GM21528 (cell line): ENCODE measurements around the gene DDA1.

ENCODE experiments used
- ATAC-seq: cut with Tn5 transposase; IDR thresholded peaks from one replicate; pipeline ENCODE4 v1.9.1; 2021; ENCODE audit warnings: mild to moderate bottlenecking, moderate library complexity; ENCODE audit not compliant: unreplicated experiment, low FRiP score

DDA1 gene

DNA sequence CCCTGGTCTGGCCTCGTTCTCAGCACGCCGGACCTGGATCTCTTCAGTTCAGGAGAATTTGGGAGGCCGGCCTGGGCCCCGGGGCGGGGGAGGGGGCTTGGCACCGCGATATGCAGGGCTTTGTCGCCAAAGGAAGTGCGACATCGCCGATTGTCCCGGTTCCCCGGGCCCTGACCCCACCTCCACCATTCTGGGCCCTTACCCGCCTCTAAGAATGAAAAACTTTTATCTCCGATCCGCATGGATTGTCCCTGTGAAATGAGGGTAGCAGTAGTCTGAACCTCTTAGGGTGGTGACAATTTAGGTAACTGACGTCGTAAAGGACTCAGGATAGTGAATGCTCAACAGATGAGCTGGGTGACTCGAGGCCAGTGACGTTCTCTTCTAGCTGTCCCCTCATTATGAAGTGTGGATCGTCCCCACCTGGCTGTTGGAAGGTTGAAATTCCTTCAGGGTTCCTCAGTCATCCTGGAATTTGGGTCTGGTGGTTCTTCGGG lies 650 bp downstream of the DDA1 start:
- no peak for ATAC-seq

DNA sequence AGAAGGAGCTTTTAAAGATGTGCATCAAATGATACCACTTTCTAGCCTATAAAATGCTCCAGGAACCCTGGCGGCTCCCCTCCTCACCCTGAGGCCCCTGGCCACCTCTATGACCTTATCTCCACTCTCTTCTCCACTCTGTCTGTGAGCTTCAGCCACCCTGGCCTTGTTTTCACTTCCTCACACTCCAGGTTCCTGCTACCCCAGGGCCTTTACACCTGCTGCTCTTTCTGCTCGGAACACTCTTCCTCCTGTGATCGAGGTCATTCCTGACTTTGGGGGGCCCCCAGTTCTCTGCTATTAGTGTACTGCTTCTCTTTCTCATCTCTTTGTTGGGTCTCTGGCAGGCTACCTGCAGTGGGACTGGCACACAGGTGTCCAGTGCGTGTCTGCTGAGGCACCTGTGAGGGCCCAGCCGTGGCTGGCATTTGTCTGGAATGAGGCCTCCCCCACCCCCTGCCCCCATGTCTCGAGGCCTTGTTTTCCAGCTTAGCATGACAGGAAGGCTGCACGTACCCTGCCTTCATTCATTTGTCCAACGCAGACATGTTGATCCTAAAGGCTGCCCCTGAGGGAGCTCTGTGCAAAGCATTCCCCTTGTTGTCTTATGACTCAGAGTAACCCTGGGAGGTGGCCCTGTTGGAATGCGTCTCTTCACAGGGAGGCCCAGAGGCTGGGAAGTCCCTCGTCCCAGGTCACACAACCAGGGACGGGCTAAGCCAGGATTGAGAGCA lies 2.3 kb downstream of the DDA1 start:
- no peak for ATAC-seq

DNA sequence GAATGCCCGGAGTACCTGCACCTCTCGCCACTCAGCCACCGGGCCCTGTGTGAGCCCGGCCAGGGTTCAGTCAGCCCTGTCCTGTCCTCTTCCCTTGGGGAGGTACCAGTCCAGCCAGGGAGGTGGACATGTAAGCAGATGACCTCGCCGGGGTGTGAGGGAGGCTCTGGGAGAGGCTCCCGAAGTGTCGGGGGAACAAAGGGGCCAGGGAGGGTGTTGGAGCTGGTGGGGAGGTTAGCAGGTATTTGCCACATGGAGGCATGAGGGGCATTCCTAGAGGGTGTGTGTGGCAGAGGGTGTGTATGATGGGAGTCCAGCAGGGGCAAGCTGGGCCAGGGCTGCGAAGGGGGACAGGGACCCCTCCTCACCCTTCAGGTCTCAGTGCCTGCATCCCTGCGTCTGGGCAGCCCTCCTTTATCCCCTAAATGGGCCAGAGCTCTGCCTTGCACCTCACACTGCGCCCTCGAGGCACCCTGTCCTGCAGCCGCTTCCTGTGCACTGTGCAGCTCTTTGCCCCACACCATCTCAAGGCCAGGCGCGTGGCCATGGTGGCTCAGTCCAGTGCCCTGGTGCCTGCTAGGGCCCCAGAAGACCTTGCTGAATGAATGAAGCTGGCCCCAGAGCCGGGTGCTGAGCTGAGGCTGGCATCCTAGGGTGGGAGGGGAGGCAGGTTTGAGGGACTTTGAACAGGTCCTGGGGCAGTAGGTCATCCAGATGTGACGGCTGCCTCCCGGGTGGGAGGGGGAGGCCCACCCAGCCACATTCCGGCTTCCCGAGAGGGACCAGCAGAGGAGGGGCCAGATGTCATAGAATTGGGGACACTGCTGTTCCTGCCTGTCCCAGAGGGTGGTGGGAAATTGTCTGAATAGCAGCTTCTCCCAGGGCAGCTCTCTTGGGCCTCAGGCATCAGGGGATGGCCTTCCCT lies 3.1 kb downstream of the DDA1 start:
- no peak for ATAC-seq

DNA sequence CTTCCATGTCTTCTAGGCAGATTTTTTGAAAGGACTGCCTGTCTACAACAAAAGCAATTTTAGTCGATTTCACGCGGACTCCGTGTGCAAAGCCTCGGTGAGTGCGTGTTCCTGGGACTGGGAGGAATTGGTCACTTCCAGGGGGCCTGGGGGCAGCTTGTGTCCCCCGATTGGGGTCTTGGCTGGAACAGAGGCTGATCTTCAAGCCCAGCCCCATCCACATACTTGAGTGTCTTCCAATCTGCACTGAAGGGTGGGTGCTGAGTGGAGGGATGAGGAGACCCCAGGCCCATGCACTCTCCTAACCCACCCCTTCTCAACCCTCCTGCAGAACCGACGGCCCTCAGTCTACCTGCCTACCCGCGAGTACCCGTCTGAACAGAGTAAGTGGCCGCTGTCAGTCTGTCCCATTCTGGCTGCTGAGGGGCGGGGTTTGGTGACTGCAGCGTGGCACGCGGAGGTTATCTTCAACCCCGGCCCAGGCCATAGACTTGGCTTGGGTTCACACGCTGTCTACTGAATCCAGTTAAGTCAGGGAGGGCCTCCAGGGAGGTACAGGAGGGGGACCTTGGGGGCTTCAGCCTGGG lies 4.7 kb downstream of the DDA1 start:
- no peak for ATAC-seq

DNA sequence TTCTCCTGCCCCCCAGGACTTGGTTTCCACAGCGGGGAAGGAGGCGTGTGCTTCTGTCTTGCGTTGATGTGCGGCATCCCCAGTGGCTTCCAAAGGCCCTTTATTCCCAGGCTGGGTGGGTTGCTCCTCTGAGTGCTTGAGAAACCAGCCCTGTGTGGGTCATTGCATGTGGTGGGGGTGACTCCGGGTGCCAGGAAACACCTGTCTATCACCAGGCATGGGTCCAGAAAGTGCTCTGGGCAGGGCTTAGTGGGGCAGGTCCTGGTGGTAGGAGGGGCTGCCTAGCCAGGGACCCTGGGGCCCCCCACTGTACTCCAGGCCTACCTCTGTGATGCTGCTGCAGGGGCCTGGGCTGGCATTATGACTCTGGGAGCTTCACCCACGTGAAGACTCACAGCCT lies 9.6 kb downstream of the DDA1 start:
- ATAC-seq = no peak

DNA sequence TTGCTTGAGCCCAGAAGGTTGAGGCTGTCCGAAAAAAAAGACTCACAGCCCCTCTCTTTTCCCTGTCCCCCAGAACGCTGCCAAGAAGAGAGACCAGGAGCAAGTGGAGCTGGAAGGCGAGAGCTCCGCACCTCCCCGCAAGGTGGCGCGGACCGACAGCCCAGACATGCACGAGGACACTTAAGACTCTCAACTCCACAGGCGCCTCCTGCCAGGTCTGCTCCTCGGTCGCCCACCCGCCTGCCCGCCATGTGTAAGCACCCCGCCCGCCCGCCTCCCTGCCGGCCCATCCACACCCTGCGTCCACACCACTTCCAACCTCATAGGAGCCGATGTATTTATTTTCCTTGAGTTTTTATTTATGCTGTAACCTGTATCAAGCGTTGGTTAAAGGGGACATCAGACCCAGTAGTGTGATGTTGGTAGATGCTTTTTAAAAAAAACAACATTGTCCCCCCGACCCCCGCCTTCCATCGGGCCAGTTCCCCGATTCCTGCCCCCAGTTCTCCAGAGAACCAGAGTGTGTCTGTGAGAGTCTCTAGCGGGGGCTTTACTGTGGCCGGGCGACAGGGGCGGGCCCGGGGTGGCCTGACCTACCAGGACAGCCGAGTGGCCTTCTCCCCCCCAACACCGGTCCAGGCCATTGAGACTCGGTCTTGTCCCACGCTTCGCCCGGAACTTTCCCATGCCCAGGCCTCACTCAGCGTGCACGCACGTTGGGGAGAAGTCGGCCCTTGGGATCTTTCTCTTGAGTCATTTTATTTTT lies 10.3 kb downstream of the DDA1 start:
- ATAC-seq = no peak

DNA sequence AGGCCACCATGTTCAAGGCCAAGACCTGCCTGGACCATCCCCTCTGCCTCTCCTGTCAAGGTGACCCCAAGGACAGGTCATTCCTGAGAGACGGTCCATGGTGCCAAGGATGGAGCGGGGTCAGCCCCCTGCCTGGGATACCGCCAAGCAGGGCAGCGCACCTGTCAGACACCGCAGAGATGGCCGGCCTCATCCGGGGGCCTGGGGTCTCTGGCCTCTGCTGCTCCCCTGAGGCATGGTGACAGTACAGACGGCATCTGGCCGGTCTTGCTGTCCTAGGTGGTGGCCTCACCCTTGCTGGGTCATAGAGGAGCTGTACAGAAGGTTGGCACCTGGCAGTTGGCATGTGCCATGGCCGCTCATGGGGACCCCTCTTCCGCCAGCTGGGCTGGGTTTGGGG lies 11.1 kb downstream of the DDA1 start:
- ATAC-seq = no peak

DNA sequence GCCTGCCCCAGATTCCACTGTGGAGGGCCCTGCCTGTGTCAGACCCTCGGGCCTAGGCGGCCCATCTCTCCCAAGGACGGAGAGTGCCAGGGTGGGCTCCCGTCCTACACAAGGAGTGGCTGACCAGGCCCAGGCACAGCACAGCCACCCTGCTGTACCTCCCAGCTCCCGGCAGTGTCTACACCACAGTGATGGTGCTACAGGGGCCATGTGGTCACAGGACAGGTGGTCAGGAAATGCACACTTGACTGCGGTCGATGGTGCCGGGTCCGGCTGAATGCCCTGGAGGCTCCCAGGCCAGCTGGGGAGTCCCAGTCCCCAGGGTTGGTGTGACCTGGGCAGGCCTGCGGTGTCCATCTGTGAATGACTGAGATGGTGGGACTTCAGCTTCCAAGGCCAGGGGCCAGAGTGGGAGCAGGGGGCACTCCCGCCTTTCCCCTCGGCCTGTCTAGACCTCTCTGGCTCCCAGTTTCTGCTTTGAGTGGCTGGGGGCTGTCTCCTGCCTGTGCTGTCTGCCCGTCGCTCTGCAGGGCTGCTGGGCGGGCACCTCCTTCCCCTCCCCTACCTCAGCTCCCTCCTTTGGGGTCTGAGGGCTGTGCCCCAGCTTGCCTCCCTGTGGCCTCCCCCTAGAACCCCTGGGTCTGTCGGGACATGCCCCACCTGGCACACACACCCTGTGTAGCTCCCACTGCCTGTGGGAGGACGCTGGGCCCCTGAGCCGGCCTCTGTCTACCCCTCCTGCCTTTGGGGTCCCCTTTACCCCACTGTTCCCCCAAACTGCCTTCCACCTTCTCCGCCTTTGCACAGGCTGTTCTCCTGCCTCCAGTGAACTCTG lies 12.5 kb downstream of the DDA1 start:
- ATAC-seq = no peak

DNA sequence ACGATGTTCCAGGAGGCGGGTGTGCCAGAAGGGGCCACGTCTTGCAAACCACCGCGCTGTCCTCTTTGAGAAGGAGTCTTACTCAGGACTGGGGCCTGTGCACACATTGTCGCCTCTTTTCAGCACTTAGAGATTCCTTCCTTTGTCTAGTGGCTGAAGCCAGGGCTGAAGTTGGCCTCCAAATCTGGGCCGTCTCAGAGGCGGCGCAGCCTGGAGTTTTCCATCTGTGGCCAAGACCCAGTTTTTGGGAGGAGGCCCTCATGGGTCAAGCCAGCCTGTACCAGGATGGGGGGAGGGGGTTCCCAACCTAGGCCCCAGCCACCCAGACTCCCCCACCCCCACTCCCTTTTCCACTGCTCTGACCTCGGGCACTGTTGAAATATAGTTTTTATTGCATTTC lies 13.5 kb downstream of the DDA1 start:
- no peak for ATAC-seq

DNA sequence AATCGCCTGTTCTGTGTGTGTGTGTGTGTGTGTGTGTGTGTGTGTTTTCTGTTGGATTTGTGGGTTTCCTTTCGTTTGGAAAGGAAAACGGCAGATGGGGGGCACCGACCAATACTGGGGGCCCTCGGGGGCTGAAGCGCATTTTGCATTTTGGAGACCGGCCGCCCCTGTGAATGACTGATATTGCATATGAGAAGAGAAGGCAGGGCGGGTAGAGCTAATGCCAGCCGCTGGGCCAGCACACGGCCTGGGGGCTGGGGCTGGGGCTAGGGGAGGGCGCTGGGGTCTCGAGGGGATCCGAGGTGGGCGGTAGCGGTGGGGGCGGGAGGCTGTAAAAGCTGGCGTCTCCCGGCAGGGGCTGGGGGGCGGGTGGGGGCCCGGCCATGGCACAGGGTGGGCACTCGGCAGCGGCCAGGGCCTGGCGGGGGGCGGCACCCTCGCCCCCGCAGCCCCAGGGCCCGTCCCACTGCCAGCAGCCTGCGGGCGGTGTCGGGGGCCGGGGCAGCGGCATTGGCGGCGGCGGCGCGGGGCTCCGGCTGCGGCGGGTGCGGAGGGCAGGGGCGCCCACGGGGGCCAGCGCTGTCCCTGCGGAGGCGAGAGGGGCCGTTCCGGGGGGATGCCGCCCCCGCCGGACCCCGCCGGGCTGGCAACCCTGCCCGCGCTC lies 14.1 kb downstream of the DDA1 start:
- no peak for ATAC-seq

DNA sequence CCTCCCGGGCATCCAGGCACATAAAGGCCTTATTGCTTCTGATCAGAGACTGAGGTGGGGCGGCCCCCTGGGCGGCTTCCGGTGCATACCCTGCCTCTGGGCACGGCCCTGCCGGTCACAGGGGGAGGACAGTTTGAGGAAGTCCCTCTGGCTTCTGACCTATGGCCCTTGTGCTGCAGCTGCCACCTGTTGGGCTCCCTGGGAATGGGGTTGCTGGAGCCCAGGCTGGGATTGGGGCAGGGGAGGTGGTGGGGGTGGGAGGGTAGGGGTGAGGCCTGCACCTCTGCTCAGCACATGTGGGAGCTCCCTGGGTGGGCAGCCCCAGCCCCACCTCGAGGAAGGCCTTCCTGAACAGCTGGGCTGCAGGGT lies 14.6 kb downstream of the DDA1 start:
- ATAC-seq = no peak

DNA sequence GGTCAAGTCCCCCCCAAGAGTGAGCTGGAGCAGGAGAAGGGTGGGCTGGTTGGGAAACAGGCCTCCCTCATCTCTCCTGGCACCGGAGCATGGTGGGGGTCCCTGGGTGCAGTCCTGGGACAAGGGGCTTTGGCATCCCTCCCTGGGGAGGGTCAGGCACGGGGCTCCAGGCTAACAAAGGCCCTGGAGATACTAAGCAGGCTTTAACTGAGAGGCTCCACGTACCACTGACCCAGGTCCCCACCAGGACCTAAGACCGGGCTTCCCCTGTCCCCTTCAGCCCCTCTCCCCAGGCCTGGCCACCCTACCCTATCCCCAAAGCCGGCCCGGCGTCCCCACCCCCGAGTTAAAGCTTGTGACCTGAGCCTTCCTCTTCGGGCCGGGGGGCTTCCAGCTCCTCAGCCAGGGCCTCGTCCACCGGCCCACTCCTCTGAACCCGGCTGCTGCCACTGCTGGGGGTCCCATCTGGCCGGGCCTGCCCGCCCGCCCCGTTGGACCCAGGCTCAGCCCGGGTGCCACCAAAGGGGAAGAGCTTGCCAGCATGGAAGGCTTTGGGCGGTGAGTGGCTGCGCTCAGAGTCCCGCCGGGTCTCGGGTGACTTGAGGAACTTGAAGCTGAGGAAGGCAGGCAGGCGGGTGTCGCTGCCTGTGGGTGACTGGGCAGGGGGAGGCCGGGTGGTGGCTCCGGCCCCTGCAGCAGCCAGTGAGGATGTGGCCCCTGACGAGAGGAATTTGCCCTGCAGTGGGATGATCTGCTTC lies 15.2 kb downstream of the DDA1 start:
- no peak for ATAC-seq

DNA sequence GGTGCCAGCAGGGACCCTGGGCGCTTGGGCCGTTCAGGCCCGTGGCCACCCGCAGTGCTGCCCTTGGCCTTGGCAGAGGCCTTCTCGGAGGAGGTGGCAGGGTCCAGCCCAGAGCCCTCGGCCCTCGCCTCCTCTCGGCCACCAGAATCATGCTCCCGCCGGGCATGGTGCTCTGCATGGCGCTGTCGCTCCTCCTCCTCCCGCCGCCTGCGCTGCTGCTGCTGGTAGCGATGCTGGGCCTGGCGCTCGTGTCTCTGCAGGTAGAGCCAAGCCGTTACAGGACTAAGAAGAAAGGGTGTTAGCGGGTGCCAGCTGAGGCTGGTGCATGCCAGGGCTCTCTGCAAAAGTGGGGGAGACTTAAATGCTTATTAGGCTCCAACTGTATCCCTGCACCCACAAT lies 15.8 kb downstream of the DDA1 start:
- no peak for ATAC-seq

DNA sequence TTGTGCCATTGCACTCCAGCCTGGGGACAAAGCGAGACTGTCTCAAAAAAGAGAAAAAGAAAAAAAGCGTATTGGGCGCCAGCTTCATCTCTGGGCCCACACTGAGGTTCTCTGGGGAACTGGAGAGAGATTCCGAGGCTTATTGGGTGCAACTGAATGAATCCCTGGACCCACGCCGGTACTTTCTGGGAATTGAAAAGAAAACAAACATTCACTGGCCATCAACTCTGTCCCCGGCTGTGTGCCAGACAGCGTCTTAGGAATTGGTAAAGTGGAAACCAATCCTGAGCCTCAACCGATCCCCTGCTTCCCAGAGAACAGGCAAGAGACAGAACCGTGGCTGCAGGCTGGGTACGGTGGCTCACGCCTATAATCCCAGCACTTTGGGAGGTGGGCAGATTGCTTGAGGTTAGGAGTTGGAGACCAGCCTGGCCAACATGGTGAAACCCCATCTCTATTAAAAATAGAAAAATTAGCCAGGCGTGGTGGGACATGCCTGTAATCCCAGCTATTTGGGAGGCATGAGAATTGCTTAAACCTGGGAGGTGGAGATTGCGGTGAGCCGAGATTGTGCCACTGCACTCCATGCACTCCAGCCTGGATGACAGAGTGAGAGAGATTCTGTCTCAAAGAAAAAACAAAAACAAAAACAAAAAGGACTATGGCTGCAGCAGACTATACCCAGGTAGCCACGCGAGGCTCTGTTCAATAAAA lies 16.7 kb downstream of the DDA1 start:
- ATAC-seq = no peak

DNA sequence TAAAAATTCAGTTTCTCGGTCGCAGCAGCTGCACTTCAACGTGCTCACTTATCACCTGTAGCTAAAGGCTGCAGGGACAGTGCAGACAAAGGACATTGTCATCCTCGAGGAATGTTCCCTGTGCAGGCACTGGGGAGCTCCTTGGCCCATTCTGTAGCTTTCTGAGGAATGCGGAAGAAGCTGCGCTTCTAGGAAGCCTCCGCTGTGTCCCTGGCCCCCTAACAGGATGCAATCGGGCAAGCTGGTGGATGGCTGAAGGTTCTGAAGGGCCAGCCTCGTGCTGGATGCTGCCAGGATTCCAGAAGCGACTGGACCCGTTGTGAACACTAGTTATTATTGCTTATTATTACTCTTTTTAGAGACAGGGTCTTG lies 17.2 kb downstream of the DDA1 start:
- ATAC-seq = no peak

DNA sequence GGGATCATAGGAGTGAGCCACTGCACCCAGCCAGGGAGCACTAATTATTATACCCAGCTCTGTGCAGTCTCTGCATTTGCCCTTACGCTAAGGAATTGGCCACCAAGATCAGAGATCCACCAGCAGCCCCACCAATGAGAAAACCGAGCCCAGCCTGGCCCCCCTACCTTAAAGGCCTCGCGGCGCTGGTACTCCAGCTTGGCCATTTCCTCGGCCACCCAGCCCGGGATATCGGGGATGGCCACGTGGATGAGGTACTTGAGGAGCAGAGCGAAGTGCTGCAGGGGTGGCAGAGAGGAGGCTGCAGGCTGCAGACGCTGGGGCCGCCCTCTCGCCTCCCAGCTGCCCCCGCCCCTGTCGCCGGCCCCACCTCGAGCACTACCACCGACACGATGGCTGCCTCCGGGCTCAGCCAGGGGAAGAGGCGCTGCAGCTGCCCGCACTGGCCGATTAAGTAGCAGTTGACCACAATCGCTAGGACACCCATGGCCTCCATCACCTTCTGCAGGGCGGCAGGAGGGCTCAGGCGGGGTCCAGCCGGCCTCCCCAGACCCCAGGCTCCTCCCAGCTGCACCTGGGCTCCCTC lies 17.8 kb downstream of the DDA1 start:
- ATAC-seq = no peak

DNA sequence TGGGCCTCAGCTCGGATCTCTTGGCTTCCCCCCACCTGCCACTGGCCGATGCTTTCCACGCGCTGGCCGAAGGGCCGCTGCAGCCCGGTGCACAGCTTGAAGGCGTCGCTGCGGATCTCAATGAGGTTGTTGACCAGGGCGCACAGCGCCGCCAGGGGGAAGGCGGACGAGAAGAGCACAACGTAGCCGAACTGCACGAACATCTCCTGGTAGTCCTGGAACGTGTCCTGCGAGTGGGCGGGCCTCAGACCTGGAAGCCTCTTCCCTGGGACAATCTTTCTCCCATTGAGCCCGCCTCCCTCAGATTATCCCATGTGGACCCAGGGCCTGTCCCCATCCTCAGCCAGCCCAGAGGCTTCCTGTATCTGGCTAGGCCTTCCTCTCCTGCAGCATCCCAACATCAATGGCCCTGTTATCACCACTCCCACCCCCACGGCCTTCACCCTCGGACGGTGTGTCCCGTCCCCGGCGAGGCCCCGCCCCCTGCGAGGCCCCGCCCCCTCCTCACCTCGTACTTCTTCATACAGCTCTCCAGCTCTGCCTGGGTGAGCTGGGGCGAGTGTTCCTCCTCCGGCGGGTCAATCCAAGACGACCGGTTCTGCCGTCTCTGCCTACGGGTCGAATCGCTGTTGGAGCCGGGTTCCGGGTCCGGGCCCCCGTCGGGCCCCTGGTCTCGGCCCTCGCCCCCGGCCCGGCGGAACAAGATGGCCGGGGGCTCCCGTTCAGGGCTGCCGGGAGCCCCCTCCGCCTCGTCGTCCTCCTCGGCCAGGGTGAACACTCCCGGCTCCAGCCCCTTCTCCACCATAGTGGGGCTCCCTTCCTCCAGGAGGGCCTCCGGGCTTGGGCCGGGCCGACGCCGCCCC lies 18.5 kb downstream of the DDA1 start:
- ATAC-seq = no peak
